Activated CD4-positive, alpha-beta T cell treated with anti-CD3 and anti-CD28 coated beads for 1 hour (primary cell): ENCODE data around the gene TSGA10IP.

Source experiments
- DNase-seq: peaks from one replicate; pipeline ENCODE4 v3.0.0-alpha.2; 2020

The TSGA10IP gene

DNA sequence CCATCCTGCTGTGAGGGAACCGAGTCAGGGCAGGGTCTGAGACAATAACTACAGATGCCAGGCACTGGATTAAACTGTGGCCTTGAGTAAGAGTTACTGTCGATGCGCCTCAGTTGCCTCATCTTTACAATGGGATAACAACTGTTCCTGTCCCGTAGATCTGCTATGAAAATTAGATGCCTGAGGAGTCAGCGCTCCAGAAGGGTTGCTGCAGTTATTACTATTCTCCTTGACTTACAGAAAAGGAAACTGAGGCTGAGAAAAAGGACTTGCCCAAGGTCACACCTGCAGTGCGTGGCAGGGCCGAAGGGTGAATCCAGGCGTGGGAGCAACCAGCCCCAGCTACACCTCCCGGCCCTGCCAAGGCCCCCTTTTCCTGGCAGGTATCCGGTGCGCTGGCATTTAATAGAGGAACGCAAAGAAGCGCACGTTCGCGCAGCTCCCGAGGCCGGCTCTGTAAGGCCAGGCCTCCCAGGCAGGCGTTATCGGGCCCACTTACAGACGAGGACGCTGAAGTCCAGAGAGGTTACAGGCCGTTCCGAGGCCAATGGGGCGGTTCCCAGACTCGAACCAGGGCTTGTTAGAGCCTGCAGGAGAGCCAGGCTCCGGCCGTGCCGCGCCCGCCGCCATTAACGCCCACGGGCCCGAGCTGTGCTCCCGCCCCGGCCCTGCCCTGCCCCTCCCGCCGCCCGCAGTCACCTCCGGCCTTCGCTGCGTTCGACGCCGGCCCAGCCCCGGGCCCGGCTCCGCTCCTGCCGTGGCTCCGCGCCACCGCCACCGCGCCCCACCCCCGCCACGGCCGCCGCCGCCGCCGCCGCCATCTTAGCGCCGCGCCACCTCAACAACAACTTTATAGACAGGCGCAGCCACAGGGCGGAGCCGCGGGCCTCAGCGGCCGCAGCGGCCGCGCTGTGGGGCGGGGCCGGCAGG is 26.8 kb upstream of the TSGA10IP start, which contains the start of gene C11orf68:
Gene C11orf68 (minus strand): TSS at position 852 of the 930 bp plus-strand sequence. CDS start 31 bp downstream, at position 821.
- DNase-seq = no peak

GRCh38 chr11:65919141-65919572 is 26.1 kb upstream of the TSGA10IP start, which contains the start of gene DRAP1:
DRAP1 (plus strand) TSS chr11:65919426; CDS start chr11:65919502, 76 bp downstream.
- peak; percentile 99 for DNase-seq

DNA sequence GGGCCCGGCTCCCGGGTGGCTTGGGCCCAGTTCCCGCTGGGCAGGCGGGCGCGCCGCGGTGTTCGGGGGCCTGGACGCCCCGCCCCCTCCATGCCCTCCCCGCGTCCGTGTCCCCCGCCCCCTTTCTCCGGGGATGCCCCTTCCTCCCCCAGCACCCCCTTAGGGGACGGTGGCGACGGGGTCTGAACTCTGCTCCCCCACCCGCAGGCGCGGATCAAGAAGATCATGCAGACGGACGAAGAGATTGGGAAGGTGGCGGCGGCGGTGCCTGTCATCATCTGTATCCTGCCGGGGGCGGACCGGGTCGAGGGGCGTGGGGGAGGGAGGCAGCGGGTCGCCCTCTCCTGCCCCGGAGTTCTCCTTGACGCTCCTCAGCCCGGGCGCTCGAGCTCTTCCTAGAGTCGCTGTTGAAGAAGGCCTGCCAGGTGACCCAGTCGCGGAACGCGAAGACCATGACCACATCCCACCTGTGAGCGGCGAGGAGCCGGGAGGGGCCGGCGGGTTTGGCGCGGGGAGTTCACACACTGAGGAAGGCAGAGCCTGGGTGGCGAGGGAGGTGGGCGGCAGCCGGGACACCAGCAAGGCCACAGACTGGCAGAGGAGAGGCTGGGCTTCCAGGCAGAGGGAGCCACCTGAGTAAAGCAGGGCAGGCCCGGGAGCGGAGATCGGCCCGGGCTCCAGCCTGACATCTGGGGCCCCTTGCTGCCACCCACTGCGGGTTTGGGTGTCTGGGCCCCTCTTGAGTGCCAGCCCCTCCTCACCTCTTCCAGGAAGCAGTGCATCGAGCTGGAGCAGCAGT is 25.5 kb upstream of the TSGA10IP start:
- DNase-seq = peak; percentile 32

DNA sequence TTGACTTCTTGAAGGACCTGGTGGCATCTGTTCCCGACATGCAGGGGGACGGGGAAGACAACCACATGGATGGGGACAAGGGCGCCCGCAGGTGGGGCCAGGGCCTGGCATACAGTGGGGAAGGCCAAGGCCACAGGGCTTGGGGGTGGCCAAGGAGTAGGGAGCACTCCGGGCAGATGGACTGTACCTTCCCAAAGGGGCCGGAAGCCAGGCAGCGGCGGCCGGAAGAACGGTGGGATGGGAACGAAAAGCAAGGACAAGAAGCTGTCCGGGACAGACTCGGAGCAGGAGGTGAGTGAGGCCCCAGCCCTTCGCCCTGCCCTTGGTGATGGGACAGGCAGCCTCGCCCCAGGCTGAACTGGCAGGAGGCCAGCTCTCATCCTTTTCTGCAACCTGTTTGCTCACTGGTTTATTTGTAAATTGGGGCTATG is 24.9 kb upstream of the TSGA10IP start:
- no peak for DNase-seq

DNA sequence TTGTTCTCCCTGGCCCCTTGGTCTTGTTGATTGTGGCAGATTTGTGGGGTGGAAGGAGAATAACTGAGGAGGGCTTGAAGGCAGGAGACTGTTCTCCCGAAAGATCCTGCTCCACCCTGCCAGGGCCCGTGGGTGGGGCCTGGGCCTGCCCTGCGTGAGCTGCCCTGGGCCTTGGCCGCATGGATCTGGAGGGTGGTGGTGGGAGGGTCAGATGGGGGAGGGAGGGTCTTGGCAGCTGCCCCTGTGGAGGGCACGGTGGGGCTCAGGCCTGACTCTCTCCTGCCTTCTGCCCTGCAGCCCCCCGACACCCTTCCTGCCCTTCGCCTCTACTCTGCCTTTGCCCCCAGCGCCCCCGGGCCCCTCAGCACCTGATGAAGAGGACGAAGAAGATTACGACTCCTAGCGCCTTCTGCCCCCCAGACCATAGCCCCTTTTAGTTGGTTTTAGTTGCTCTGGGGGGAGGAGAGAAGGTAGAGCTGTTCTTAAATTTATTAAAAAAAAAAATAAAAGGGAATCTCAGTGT is 24.2 kb upstream of the TSGA10IP start:
- DNase-seq = no peak

DNA sequence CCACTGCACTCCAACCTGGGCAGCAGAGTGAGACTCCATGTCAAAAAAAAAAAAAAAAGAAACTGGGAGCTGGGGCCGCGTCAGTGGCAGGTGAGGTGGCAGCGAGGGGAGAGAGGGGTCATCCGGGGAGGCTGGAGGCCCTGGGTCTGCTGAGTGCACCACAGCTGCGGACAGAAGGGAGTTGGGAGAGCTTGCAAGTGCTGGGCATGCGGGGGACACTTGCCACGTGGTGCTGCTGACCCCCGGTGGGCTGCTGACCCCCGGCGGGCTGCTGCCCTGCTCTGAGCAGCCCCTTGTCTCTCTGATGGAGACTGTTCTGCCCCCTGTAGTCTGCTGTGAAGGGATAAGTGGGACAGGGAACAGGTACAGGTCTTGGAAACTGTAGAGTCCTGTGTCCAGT is 23.4 kb upstream of the TSGA10IP start:
- no peak for DNase-seq

GRCh38 chr11:65922565-65922964 is 22.7 kb upstream of the TSGA10IP start:
- DNase-seq = no peak

DNA sequence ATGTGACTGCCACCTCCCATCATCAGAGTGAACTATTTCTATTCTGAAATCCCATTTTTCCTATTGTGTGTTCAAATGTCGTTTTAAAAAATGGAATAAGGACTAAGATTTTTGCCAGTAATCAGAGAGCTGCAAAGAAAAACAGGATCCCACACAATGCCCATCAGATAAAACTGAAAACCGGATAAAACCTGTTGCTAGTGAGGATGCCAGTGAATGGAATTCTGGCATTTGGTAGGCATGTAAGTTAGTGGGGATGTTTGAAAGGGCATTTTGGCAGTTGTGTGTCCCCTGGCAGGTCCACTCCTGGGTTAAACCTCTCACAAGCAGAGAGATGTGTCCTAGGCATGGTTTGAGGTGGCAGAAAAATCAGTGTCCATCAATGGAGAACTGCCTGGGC is 19.9 kb upstream of the TSGA10IP start:
- no peak for DNase-seq

DNA sequence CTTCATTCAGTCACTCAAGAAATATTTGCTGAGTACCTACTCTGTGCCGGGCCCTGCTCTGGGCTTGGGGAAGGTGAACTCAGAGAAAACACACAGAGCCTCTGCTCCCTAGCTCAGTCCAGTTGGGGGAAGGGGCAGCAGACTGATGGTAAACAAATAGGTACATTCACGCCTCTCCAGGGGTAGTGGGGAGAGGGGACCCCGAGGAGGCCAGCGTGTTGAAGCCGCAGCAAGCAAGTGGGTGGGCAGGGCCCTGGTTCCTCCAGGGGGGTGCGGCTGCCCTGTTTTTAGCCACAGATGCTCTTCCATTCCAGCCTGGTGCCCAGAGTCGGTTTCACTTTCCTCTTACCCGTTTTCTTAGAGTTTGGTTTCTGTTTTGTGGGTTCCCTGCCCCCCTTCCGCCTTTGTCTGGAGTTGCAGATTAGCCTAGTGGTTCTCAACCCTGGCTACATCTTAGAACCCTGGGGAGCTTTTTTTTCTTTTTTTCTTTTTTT is 17.3 kb upstream of the TSGA10IP start:
- peak; percentile 69 for DNase-seq

GRCh38 chr11:65928667-65929066 is 16.6 kb upstream of the TSGA10IP start:
- DNase-seq = no peak

GRCh38 chr11:65931773-65932557 is 13.3 kb upstream of the TSGA10IP start:
- DNase-seq = no peak

GRCh38 chr11:65932558-65932919 is 12.7 kb upstream of the TSGA10IP start:
- DNase-seq = no peak

GRCh38 chr11:65934014-65934413 is 11.3 kb upstream of the TSGA10IP start:
- DNase-seq = no peak

- no peak for DNase-seq
Measured at GRCh38 chr11:65937766-65938165, 7.5 kb upstream of the TSGA10IP start.

DNA sequence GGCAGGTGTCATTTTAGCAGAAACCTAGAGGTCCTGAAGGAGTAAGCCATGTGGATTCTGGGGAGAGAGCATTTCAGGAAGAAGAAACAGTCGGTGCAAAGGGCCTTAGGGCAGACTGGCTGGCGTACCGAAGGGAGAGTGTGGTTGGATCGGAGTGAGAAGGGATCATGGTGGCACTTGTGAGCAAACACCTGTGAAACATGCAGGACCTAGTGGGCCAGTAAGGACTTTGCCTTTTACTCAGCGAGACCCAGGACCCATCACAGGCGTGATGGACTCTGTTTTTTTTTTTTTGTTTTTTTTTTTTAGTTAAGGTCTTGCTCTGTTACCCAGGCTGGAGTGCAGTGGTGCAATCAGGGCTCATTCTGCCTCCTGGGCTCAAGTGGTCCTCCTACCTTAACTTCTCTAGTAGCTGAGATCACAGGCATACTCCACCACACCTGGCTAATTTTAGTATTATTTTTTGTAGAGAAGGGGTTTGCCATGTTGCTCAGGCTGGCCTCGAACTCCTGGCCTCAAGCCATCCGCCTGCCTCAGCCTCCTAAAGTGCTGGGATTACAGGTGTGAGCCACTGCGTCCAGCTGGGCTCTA is 3.5 kb upstream of the TSGA10IP start:
- no peak for DNase-seq

GRCh38 chr11:65942531-65942930 is 2.7 kb upstream of the TSGA10IP start:
- DNase-seq = no peak

DNA sequence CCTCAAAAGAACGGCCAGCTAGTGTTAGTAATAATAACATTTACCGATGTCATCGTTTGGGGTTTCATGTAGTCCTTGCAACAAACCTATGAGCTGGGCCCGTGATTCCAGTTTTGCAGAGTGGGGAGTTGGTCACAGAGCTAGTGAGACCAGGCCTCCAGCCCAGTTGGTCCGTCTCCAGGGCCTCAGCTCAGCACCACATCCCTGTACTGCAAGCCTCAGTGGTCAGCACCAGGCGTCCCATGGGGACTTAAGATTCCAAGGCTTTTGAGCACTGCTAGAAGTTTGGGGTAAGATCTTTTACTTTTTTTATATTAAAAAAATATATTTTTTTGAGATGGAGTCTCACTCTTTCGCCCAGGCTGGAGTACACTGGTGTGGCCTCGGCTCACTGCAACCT is 1.1 kb upstream of the TSGA10IP start:
- DNase-seq = no peak

GRCh38 chr11:65944767-65945166 is 513 bp upstream of the TSGA10IP start:
- no peak for DNase-seq

- DNase-seq = no peak
Measured at GRCh38 chr11:65945941-65946558, 770 bp downstream of the TSGA10IP start.

- no peak for DNase-seq
Measured at GRCh38 chr11:65946655-65947054, 1.4 kb downstream of the TSGA10IP start.

DNA sequence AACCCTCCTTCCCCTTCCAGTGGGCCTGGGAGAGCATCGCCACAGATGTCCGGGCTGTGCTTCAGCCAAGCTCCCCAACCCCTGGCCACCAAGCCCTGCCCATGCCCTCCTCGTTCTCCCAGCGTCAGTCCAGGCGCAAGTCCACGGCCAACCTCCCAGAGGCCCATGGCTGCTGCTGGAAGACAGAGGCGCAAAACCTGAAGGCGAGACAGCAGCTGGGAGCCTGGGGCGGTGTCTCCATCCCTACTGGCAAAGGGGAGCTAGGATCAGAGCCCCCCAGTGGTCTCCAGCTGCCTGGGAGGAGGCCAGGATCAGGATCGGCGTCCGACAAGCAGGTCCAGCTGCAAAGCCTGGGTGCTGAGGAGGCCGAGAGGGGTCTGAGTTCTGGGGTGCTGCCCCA is 1.9 kb downstream of the TSGA10IP start:
- DNase-seq = no peak
